HCT116 (cell line): Measurements from ENCODE around the gene TRAIP.

Experiments
- CTCF ChIP-seq, 3 experiments: fragments of 200-600 bp in 1 of 3; sonication (generic) in 1 of 3; IDR thresholded peaks in 2 of 3; conservative IDR thresholded peaks in 1 of 3; 2 replicates each; pipeline ENCODE4 v1.5.1; 2012 to 2017; ENCODE audit warnings: low read depth in 2 of 3, low read length in 2 of 3, antibody characterized with exemption in 1 of 3, borderline replicate concordance in 1 of 3, control low read depth in 1 of 3, mild to moderate bottlenecking in 1 of 3, mixed read lengths in 1 of 3, mixed run types in 1 of 3, moderate library complexity in 1 of 3; ENCODE audit not compliant: insufficient read depth in 1 of 3
- EZH2phosphoT487 ChIP-seq: fragments of 200-600 bp; IDR thresholded peaks from 2 replicates; pipeline ENCODE4 v1.6.1; 2018; ENCODE audit warnings: antibody characterized with exemption, borderline replicate concordance
- POLR2AphosphoS5 ChIP-seq: IDR thresholded peaks from 2 replicates; pipeline ENCODE4 v1.6.1; 2011; ENCODE audit warnings: mild to moderate bottlenecking, low read depth, low read length, moderate library complexity
- RAD21 ChIP-seq: IDR thresholded peaks from 2 replicates; pipeline ENCODE4 v1.6.1; 2012; ENCODE audit warnings: low read depth, mild to moderate bottlenecking
- SIN3A ChIP-seq: IDR thresholded peaks from 2 replicates; pipeline ENCODE4 v1.6.1; 2012; ENCODE audit warnings: low read depth
- SP1 ChIP-seq: IDR thresholded peaks from 2 replicates; pipeline ENCODE4 v1.6.1; 2012; ENCODE audit warnings: low read depth
- YY1 ChIP-seq: IDR thresholded peaks from 2 replicates; pipeline ENCODE4 v1.6.1; 2011; ENCODE audit warnings: low read length, low read depth, moderate library complexity, mild to moderate bottlenecking; ENCODE audit not compliant: insufficient replicate concordance; ENCODE audit errors: extremely low read depth
- ZFX ChIP-seq: fragments of 450-650 bp; IDR thresholded peaks from 2 replicates; pipeline ENCODE4 v1.6.1; 2017
- TF ChIP-seq, protein P1 (sequence below): IDR thresholded peaks from 2 replicates; pipeline ENCODE4 v1.6.1; 2012
- TF ChIP-seq, protein P2 (sequence below): IDR thresholded peaks from 2 replicates; pipeline ENCODE4 v1.6.1; 2012; ENCODE audit warnings: low read depth

DNA sequence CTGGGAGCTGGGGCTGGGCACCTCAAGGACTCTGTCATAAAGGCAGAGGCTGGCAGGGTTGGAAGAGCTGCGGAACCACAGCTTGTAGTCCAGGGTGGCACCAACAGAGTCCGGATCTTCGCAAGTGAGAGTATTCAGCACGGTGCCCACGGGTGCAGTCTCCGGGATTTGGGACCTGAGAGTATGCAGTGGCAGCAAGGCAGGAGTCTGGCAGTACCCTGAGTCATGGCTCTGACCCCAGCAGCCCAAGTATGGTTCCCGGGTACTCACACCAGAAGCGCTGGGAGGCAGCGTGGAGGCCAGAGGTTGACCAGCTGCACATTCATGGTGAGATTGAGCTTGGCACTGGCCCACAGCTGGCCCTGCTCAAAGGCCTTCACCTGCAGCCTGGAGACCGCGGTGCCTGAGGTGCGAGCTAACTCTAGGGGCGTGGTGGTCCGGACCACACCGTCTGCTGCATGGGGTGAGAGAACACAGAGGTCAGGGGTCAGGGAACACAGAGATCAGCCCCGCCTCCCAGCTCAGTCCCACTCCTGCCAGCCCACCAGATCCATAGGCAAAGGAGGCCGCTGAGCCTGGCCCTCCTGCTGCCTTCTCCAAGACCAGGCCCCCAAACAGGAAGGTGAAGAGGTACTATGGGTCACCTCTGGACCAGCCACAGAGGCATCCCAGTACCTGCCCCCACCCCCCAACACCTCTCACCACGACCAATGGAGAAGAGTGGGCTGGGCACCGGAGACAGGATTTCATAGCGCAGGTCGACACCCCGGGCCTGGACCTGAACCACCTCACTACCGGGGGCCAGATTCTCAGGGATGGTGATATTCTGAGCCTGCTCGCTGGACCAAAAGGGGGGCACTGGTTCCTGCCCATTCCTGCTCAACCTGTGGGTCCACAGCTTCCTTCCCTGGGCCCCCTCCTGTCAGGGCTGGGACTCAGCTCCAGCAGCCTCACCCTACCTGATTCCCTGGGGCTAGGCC, 61.1 kb downstream of the TRAIP start:
- TF ChIP-seq, protein P1, sequence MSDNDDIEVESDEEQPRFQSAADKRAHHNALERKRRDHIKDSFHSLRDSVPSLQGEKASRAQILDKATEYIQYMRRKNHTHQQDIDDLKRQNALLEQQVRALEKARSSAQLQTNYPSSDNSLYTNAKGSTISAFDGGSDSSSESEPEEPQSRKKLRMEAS: no peak
- TF ChIP-seq YY1: no peak
- no peak for TF ChIP-seq SP1
- TF ChIP-seq CTCF (IDR thresholded peaks at IDR 0.05 in 2 of 3, conservative IDR thresholded peaks at IDR 0.05 in 1 of 3; ENCODE audit: borderline replicate concordance in 1 of 3, insufficient read depth in 1 of 3, low read depth in 2 of 3, low read length in 2 of 3): no peak
- no peak for TF ChIP-seq ZFX
- TF ChIP-seq, protein P2, sequence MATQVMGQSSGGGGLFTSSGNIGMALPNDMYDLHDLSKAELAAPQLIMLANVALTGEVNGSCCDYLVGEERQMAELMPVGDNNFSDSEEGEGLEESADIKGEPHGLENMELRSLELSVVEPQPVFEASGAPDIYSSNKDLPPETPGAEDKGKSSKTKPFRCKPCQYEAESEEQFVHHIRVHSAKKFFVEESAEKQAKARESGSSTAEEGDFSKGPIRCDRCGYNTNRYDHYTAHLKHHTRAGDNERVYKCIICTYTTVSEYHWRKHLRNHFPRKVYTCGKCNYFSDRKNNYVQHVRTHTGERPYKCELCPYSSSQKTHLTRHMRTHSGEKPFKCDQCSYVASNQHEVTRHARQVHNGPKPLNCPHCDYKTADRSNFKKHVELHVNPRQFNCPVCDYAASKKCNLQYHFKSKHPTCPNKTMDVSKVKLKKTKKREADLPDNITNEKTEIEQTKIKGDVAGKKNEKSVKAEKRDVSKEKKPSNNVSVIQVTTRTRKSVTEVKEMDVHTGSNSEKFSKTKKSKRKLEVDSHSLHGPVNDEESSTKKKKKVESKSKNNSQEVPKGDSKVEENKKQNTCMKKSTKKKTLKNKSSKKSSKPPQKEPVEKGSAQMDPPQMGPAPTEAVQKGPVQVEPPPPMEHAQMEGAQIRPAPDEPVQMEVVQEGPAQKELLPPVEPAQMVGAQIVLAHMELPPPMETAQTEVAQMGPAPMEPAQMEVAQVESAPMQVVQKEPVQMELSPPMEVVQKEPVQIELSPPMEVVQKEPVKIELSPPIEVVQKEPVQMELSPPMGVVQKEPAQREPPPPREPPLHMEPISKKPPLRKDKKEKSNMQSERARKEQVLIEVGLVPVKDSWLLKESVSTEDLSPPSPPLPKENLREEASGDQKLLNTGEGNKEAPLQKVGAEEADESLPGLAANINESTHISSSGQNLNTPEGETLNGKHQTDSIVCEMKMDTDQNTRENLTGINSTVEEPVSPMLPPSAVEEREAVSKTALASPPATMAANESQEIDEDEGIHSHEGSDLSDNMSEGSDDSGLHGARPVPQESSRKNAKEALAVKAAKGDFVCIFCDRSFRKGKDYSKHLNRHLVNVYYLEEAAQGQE: no peak
- TF ChIP-seq SIN3A: no peak
- no peak for TF ChIP-seq POLR2AphosphoS5
- TF ChIP-seq EZH2phosphoT487: no peak
- no peak for TF ChIP-seq RAD21
